IPS-20b (cell line): Measurements from ENCODE around the gene LRCOL1.

Experiments used
- H3K27ac ChIP-seq: one replicate; pipeline ENCODE4 v1.5.1; 2013; ENCODE audit warnings: low read length
- H3K27me3 ChIP-seq: 2 replicates; pipeline ENCODE4 v1.6.1; 2013; ENCODE audit warnings: mild to moderate bottlenecking, low read length, inconsistent platforms; ENCODE audit not compliant: insufficient read depth
- H3K36me3 ChIP-seq: 2 replicates; pipeline ENCODE4 v1.6.1; 2013; ENCODE audit warnings: low read depth, mild to moderate bottlenecking, inconsistent platforms, low read length, moderate library complexity; ENCODE audit not compliant: insufficient read depth
- H3K4me1 ChIP-seq: 2 replicates; pipeline ENCODE4 v1.6.1; 2013; ENCODE audit warnings: mild to moderate bottlenecking, control low read depth, inconsistent platforms, low read length, moderate library complexity; ENCODE audit not compliant: insufficient read depth
- H3K4me3 ChIP-seq: 2 replicates; pipeline ENCODE4 v1.5.1; 2013; ENCODE audit warnings: mild to moderate bottlenecking, low read length, inconsistent platforms
- H3K9ac ChIP-seq: 2 replicates; pipeline ENCODE4 v1.6.1; 2013; ENCODE audit warnings: low read depth, mild to moderate bottlenecking, inconsistent platforms, low read length, moderate library complexity
- H3K9me3 ChIP-seq: 2 replicates; pipeline ENCODE4 v1.6.1; 2013; ENCODE audit warnings: mild to moderate bottlenecking, low read depth, low read length, inconsistent platforms; ENCODE audit not compliant: insufficient read depth

LRCOL1 gene

DNA sequence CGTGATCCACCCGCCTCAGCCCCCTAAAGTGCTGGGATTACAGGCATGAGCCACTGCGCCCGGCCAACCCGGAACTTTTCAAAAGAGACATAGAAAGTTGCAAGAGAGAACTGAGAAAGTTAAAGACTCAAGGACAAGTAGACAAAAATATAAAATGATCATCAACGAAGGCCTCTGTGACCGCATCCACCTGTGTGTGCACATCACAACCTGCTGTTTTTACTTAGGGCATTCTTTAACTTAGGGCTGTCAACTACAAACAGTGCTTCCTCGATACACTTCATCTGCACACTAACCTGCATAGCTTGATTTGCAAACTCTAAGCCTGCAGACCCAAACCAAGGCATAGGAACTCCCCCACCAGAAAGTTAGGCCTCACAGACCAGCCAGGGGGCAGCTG is 23.0 kb upstream of the LRCOL1 start:
- Histone ChIP-seq H3K27ac (no peak overlapping the region), H3K27me3 (no peaks in the 10 kb centered on the region), H3K4me1 (no peaks in the 10 kb centered on the region), H3K4me3 (no peak overlapping the region), H3K36me3 (peaks cover 100% of the 10 kb centered on the region), H3K9ac (no peak overlapping the region), H3K9me3 (no peaks in the 10 kb centered on the region)

DNA sequence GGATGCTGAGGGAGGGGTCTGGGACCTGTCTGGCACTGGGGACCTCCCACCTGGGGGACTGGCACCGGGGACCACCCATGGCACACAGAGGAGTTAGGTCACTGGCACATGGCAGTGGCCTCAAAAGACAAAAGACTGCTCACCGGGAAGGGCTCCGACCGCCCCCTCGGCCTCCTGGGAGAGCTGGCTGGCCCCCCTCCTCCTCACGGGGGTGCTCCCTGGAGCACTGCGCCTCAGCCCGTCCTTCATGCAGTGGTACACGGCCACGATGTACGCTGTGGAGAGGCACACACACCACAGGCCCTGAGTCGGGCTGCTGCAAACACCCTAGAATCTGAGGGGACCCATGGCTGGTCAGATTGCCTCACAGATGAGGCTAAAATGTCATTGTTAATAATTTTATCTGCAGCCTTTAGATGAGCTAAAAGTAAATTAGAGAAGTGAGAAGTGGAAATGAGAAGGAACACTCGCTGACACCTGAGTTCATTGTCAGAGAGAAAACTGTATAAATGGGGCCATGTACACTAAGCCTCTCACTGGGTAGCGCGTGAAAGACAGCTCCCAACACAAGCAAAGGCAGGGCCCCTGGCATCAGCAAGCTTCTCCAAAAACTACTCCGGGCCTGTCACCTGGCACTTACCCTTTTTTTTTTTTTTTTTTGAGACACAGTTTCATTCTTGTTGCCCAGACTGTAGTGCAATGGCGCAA is 22.3 kb upstream of the LRCOL1 start:
- Histone ChIP-seq H3K9me3 (no peaks in the 10 kb centered on the region), H3K4me3 (no peak overlapping the region), H3K27ac (no peak overlapping the region), H3K4me1 (no peaks in the 10 kb centered on the region), H3K9ac (no peak overlapping the region), H3K36me3 (peaks cover 95% of the 10 kb centered on the region), H3K27me3 (no peaks in the 10 kb centered on the region)

DNA sequence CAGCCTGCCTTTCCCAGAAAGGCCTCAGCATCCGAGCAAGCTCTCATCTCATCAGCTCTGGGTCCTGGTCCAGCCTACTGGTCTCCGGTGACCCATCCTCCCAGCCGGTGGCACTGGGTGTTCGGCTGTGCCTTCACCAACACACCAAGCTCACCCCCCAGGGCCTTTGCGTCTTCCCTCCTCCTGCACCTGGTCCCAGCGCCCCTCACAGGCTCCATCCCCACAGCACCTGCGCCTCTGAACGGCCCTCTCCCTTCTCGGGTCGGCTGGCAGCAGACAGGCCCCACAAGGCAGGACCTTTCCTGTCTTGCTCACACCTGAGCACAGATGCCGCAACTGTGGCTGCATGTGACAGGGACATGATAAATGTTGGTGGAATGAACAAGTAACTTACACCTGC is 21.3 kb upstream of the LRCOL1 start:
- Histone ChIP-seq H3K9ac (no peak overlapping the region), H3K27me3 (no peaks in the 10 kb centered on the region), H3K27ac (no peak overlapping the region), H3K9me3 (no peaks in the 10 kb centered on the region), H3K4me3 (no peak overlapping the region), H3K36me3 (peaks cover 95% of the 10 kb centered on the region), H3K4me1 (no peaks in the 10 kb centered on the region)

DNA sequence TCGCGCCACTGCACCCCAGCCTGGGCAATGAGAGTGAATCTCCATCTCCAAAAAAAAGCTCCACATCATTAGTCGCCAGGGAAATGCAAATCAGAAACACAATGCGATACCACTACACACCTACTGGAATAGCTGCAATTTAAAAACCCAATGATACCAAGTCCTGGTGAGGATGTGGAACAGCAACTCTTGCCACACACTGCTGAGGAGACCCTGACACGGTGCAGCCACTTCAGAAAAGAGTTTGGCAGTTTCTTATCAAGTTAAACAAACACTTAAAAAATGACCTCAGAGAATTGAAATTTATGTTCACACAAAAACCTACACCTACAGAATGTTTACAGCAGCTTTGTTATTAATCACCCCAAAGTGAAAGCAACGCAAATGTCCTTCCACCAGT is 20.3 kb upstream of the LRCOL1 start:
- Histone ChIP-seq H3K36me3 (peaks cover 95% of the 10 kb centered on the region), H3K27ac (no peak overlapping the region), H3K4me1 (no peaks in the 10 kb centered on the region), H3K9ac (no peak overlapping the region), H3K27me3 (no peaks in the 10 kb centered on the region), H3K4me3 (no peak overlapping the region), H3K9me3 (no peaks in the 10 kb centered on the region)

DNA sequence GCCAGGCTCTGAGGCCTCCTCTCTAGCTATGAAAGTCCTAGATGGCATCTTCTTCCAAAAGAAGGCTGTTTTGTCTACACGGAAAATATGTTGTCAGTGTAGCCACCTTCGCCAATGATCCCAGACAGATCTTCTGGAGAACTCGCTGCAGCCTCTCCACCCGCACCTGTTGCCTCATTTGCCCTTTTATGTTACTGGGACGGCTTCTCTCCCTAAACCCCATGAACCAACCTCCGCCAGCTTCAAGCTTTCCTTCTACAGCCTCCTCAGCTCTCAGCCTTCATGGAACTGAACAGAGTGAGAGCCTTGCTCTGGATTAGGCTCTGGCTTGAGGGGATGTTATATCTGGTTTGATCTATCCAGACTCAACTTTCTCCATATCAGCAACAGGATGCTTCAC is 18.9 kb upstream of the LRCOL1 start:
- Histone ChIP-seq H3K4me1 (no peaks in the 10 kb centered on the region), H3K27ac (no peak overlapping the region), H3K36me3 (peaks cover 95% of the 10 kb centered on the region), H3K4me3 (no peak overlapping the region), H3K9me3 (no peaks in the 10 kb centered on the region), H3K27me3 (no peaks in the 10 kb centered on the region), H3K9ac (no peak overlapping the region)

DNA sequence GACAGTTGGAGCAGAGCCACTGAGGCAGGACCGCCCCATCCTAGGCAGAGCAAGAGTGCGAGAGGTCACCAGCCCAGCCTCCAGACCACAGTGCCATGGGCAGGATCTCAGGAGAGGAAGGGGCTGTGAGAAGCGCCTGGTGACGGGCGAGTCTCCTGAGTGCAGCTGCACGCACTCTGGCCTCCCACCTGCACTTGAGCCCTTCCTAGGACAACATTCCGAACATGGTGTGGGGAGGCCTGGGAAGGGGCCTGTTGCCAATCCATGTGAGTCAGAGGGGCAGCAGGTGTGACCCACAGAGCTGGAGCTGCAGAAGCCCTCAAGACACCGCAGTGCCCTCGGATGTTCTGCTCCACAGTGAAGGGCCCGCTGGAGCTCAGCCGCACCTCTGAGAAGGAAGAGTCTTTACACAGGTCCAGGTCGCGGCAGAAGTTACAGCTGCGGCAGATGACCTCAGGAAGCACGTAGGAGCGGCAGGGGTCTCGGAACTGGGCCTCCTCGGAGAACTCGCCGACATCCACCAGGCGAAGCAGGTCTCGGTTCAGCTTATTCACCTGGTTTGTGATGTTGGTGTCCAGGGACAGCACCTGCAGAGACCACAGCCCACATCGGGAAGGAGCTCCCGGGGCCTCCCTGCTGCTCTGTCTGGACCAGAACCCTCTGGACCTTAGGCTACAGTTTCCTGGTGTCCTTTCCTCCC is 15.5 kb upstream of the LRCOL1 start:
- Histone ChIP-seq H3K27me3 (peaks cover 5% of the 10 kb centered on the region), H3K9ac (no peak overlapping the region), H3K27ac (no peak overlapping the region), H3K9me3 (no peaks in the 10 kb centered on the region), H3K4me1 (no peaks in the 10 kb centered on the region), H3K4me3 (no peak overlapping the region), H3K36me3 (peaks cover 74% of the 10 kb centered on the region)

DNA sequence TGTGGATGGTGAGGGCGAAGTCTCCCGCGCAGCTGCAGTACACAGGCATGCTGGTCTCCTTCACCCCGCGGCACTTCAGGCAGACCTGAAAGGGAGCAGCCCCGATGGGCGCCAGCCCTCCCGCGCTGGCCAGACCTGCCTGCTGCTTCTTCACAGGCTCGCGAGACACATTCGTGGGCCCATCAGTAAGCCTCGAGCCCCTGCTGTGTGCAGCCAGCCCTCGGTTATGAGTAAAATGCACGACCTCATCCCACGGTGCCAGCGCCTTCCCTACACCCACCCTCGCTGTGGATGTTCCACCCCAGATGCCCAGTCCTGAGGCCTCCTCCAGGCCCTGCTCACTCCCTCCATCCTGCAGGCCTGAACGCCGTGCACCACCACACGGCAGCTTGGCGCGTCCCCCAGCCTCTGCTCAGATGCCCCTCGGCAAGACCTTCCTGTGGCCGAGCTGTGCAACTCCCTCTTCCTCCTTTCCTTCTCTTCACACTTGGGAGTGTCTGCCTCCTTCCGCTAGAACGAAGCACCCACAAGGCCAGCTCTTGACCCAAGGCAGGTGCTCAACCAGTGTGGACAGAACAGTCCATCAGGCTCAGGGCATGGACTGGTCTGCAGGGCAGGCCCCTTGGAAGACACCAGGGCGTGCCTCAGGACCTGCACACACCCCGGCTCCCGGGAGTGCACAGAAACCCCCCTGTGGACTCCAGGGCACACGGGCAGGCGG is 14.7 kb upstream of the LRCOL1 start:
- no peaks in the 10 kb centered on the region for H3K4me1 ChIP-seq
- peaks cover 66% of the 10 kb centered on the region for H3K36me3 ChIP-seq
- no peaks in the 10 kb centered on the region for H3K9me3 ChIP-seq
- no peak overlapping the region for H3K4me3 ChIP-seq
- H3K27ac ChIP-seq, result no peak overlapping the region
- H3K9ac ChIP-seq, result no peak overlapping the region
- H3K27me3 ChIP-seq, result peaks cover 13% of the 10 kb centered on the region

DNA sequence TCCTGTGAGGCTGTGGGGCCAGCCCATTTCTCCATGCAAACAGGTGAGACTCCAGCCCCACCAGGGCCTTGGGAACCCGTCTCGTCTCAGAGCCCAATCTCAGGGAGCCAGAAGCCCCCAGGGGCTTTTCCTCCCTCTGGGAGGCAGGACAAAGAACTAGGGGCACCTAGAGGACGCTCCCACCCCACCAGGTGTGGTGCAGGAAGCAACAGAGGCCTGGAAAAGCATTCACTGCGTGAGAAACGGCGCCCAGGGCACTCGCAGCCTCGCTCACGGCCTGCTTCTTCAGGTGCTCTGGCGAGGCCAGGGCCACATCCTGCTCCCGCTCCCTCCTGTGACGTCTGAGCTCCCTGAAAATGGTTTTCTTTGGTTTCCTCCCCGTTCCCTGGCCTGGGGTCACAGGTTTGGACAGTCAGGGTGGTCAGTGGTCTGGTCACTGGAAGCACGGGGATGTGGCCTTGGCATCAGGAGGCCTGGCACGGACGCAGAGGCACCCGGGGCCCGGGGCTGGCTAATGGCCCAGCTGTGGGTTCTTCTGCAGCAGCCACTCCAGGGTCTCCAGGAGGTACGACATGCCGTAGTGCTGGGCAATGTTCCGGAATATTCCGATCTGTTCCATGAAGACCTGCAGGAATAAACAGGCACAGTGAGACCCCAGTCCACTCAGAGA is 13.9 kb upstream of the LRCOL1 start:
- H3K4me3 ChIP-seq, result no peak overlapping the region
- H3K27me3 ChIP-seq, result peaks cover 21% of the 10 kb centered on the region
- H3K9ac ChIP-seq, result no peak overlapping the region
- H3K36me3 ChIP-seq, result peaks cover 58% of the 10 kb centered on the region
- no peaks in the 10 kb centered on the region for H3K9me3 ChIP-seq
- H3K4me1 ChIP-seq, result no peaks in the 10 kb centered on the region
- H3K27ac ChIP-seq, result no peak overlapping the region

DNA sequence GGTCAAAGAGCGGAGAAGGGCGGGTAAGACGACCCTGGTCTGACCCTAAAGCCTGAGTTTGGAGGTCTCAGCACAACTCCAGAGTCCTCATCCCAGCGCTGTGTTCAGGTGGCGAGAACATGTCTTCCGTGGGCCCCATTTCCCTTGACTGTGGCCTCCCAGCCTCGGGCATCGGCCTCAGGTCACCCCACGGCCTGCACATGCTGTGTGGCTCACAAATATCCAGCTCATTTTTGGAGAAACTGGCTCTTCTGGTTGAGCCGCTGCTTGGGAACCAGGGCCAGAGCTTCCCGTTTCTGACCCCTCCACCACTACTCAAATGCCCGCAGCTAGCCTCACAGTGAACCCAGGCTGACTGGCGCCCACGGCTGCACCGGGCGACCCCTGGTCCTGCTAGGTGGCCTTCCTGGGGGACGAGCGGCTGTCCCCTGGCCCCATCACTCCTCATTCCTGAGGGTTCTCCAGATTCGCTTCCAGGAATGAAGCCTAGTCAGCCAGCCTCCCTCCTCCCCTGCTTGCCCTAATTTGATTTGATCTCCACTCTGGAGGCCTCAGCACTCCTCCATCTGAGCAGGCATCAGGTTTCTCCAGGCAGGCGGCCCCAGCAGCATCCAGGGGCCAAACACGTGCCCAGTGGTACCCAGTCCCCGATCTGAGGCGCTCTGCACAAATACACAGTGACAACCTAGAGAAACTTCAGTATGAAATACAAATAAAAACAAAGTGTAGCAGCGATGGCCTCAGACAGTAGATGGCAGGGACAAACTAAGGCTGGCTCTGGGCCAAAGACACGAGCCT is 12.9 kb upstream of the LRCOL1 start:
- Histone ChIP-seq H3K27ac (no peak overlapping the region), H3K4me3 (no peak overlapping the region), H3K27me3 (peaks cover 24% of the 10 kb centered on the region), H3K4me1 (no peaks in the 10 kb centered on the region), H3K9me3 (no peaks in the 10 kb centered on the region), H3K36me3 (peaks cover 49% of the 10 kb centered on the region), H3K9ac (no peak overlapping the region)

DNA sequence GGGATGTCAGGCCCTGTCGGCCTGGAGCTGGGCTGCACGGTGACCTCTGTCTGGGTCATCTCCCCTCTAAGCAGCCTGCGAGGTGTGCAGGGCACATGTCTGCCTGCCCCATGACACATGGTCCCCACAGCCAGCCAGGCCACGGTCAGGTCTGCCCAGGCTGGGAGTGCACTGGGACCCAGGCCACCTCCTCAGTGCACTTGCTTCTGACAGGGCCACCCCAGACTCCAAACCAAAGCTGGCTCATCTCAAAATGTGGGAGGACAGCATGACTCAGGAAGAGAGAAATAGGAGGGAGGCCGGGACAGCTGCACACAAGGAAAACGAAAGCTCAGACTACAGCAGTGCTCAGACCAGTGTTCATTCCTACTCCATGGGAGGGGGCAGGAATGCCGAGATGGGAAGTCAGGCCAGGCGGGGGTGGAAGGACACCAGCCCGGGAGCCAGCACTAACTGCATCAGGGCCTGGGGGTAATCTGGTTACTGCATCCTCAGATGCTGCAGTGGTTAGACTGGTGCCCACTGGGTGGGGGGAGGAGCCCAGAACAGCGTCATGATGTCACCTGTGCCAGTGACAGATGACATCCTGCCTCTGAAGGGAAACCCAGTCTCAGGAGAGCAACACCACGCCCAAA is 12.2 kb upstream of the LRCOL1 start:
- Histone ChIP-seq H3K9me3 (peaks cover 3% of the 10 kb centered on the region), H3K27ac (no peak overlapping the region), H3K27me3 (peaks cover 31% of the 10 kb centered on the region), H3K4me3 (no peak overlapping the region), H3K4me1 (no peaks in the 10 kb centered on the region), H3K9ac (no peak overlapping the region), H3K36me3 (peaks cover 46% of the 10 kb centered on the region)
